ENCODE measurements around the gene PPP5C.
"Not testable (repeated sequence)": the region's sequence is repeated elsewhere in the genome, so short reads cannot be mapped to it uniquely, and the experiment has no call there.

PPP5C gene

DNA sequence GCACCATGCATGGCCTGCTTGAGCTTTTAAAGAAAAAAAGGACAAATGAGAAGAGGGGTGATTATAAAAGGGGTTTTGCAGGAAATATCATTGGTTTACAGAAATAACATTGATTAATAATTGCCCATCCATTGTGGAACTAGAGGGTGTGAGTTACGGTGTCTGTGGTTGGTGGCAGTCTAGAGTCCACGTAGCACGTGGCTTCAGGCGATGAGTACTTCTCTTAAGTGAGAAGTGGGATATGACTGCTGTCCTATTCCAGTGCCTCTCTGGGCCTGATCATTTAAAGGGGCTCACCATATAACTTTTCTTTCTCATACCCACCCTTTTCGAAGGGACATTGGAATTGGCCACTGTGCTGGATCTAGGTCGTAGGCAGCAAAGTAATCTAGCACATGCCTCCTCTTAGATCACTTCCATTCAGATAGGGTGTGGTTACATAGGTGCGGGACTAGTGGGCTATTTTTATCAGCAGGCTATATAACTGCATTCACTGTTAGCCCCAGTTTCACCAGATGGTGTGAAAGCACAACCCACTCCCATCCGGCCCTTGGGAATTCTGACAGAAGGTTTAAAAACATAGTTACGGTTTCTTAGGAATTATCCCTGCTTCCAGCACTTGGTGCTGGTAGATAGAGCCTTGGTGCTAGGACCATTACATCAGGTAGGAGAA is 19.9 kb downstream of the PPP5C start:
- DNase-seq, result no peak

DNA sequence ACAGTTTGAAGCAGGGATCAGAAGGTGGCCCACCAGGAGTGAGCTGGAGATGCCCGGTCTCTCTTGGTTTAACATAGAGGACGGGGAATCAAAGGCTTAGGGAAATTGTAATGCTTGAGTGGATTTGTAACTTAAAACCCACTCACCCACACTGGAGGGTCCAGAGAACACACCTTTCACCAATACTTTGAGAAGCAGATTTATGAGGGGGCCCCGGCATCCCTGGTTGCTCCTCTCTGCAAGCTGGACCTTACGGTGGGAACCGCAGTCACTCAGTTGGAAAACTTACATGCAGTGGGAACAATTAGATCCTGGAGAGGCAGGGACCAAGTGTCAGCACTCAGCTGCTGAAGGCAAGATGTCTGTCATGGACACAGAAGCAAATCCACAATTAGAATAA is 20.5 kb downstream of the PPP5C start:
- DNase-seq, result no peak

DNA sequence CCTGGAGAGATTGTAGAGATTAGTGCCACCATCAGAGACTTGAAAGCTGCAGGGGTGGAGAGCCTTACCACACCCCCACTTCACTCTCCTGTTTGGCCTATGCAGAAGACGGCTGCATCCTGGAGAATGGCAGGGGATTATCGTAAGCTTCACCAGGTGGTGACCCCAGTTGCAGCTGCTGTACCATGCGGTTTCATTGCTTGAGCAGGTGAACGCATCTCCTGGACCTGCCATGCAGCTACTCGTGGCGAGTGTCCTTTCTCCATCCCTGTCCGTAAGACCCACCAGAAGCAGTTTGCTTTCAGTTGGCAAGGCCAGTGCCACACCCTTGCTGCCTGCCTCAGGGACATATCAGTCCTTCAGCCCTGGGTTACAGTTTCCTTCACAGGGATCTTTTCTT is 21.2 kb downstream of the PPP5C start:
- DNase-seq, result no peak

DNA sequence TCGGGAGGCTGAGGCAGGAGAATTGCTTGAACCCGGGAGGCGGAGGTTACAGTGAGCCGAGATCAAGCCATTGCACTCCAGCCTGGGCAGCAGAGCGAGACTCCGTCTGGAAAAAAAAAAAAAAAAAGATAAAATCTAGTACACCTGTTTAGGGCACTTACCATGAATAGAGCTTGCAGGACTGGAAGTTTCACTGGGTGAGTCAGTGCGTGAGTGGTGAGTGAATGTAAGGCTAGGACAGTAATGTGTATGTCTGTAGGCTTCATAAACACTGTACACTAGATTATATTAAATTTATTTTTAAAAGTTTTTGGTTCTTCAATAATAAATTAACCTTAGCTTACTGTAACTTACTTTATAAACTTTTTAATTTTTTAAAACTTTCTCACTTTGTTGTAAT is 22.9 kb downstream of the PPP5C start:
- no peak for DNase-seq

DNA sequence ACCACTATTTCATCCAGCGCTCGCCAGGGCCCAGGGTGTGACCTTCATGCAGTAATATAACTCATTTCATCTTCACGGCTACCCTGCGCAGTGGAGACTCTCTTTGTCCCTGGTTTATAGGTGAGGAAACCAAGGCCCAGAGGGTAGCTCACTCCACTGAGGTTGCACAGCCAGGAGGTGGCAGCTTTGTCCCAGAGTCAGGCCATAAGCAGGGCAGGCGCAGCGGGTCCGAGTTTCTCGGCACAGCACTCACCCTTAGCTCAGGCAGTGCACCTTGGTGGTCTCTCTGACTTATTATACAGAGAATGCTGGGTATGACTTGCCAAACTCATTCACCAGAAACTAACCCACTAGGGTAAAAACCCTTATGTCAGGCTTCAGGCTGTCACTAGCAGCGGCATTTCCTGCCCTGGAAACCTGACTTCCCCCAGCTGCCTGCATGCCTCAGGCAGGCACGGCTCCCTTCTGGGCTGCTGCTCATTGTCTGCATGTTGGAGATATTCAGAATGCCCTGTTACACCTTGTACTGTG is 24.5 kb downstream of the PPP5C start:
- no peak for DNase-seq

DNA sequence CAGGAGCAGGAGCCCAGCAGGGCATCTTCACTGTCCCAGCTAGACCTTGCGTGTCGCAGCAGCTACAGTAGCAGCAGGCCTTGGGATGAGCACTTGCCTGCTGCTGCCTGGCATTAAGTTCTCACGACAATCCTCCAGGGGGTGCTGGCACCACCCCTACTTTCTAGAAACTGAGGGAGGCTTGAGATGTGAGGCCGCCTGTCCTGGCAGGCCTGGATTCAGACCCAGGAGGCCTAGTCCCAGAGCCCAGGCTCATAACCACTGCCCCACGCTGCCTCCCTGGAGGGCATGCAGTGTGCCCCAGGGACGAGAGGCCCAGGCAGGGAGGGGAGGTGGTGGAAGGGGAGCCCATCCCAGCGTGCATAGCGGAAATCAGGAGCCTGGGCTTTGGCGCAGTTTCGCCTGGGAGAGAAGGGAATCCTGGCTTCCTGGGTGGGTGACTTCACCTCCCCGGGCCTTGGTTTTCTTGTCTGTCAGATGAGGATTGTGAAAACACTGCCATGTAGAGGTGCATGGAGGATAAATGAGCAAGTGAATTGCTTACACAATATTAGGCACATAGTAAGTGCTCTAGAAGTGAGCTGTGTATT is 26.1 kb downstream of the PPP5C start:
- DNase-seq, result peak; percentile 26

DNA sequence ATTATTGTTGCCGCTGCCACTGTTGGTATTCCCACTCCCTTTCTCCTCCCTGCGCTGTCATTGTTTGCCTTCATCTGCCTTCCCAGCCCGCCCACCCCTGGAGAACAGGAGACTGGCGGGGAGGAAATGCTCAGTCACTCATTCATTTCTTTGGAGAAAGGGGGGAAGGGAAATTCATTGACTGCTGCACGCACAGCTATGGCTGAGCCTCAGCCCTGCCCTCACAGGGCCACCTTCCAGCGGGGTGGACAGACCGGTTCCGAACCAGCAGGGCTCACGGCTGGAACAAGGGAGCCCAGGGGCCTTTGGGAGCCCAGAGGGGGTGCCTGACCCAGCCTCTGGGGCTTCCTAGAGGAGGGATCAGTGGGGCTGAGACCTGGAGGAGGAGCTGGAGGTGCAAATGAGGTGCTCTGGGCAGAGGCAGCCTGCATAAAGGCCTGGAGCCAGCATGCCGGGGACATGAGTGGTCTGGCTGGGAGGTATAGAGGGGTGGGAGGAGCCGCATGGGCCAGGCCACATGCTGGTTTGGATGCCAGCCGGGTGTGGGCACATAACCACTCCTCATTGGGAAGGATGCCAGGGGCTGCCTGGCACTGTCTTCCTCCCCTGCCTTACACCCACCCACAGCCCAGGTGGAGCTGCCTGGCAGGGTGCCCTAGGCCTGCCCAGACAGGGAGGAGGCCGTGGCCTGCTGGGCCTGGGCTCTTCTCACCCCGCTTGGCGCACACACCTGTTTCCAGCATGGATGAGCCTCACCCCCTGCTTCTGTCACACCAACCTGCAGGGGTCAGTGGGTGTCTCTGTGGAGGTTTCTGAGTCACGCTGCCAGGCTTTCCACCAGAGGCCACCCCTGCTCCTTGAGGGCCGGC is 26.8 kb downstream of the PPP5C start:
- peak; percentile 88 for DNase-seq

DNA sequence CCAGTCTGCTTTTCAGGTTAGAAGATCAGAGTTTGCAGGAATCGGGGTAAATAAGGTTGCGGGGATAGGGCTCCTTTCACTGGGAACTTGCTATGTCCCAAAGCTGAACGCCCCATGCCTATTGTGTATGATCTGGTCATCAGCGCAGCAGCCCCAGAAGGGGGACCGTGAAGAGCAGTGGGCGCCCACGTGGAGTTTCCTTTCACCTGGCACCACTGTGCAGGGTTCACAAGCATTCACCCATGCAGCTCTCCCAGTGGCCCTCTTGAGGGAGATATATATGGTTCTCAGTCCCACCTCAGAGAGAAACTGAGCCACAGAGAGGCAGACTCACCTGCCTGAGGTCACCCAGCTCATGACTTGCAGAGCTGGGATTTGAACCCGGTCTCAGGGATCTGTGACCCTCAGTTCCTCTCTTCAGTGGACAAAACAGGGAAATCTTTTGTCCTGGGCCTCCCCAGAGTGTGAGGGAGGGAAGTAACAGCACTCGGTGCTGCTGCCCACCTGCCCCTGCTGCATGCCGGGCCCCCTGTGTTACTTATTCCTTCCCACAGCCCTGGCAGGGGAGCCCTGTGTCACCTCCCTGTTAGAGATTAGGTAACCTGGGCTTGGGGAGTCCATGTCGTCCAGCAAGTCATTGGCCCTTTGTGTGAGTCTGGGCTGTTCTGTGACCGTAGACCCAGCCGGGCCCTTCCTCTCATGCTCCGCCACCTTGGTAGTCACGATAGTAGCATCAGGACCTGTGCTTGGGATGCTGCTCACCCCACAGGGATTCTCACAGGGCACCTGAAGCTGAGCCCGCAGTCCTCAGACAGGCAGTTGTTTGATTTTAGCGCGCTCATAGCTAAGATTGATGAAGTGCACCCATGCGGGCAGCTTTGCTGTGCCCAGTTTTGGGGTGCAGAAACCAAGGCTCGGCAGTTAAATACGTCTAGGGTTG is 27.9 kb downstream of the PPP5C start:
- no peak for DNase-seq

DNA sequence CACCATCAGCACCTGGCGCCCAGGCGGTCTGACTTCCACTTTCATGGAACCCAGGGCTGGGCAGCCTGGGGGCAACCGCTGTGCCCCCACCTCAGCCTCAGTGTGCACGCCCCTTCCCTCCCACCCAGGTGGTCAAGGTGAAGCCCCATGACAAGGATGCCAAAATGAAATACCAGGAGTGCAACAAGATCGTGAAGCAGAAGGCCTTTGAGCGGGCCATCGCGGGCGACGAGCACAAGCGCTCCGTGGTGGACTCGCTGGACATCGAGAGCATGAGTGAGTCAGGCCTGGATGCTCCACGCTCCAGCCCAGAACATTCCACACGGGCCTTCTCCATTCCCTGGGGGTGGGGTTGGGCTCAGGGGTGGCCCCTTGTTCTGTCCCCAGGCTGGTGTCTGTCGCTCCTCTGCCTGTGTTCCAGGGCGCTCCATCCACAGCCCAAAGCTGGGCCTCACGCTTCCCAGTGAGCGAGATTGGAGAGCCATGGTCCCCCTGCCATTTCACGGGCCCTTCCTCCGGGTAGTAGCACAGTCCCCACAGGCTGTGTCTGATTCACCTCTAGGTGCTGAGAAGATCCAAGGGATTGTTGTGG is 28.7 kb downstream of the PPP5C start:
- not testable (repeated sequence) for DNase-seq

DNA sequence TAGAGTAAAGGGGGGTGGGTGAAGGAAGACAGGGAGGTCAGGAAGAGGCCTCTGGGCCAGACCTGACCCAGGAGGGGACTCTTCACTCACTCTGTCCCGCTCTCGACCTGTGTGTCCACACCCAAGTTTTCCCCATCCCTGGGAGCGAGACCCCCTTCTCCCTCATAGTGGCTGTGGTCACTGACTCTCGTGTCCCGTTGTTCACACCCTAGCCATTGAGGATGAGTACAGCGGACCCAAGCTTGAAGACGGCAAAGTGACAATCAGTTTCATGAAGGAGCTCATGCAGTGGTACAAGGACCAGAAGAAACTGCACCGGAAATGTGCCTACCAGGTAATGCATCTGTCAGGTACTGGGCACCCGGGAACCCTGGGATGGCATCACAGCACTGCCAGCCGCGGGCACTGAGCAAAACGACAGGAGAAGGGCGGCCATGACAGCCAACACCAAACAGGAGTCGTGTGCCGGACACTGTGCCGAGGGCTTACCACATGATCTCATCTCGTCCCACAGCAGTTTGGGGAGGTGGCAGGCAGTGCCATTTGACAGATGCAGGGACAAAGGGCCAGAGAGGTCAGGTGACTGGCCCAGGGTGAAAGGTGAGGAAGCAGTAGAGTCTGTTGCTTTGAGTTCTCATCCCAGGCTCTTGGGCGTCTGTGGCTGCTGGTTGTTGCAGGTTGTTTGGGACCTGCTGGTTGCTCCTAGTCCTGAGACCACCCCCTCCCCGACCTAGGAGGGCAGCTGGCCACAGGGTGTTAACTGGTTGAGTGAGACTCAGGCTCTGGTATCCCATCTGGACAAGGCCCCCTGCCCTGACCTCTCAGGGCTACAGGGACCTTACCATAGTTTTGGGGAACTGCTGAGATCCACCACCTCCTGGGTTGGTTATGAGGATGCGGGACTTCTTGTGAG is 29.6 kb downstream of the PPP5C start:
- DNase-seq, result no peak

DNA sequence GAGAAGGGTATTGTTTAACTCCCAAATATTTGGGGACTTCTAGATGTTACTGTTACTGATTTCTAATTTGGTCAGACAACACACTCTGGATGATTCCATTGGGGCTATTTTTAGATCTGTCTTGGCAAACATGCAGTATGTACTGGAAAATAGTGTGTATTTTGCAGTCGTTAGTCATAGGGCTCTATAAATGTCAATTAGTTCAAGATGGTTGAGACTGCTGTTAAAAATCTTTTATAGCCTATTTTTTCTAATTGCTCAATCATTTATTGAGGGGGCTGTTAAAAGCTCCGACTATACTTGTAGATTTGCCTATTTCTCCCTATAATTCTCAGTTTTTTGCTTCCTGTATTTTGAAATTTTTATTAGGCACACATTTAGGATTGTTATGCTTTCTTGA is 31.4 kb downstream of the PPP5C start:
- DNase-seq, result no peak

DNA sequence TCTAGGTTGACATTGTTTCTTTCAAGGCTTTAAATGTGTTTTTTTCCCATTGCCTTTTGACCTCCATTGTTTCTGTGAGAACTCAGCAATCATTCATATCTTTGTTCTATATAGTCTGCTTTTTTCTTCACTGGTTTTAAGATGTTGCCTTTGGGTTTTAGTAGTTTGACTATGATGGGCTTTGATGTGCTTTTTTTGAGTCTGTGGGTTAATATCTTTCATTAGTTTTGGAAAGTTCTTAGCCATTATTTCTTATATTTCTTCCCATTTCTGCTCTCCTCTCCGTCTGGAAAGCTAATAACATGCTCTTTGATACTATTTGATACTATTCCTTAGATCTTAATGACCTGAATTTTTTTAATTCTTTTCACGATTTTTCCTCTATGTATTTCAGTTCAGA is 33.8 kb downstream of the PPP5C start:
- no peak for DNase-seq

DNA sequence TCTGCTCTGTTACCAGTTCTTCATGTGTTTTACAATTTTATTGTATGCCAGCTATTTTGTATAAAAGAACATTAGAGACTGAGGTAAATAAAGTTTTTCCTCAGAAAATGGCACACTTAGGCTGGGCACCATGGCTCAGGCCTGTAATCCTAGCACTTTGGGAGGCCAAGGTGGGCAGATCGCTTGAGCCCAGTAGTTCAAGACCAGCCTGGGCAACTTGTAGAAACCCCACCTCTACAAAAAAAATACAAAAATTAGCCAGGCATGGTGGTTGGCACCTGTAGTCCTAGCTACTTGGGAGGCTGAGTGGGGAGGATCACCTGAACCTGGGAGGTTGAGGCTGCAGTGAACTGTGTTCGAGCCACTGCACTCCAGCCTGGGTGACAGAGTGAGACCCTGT is 34.5 kb downstream of the PPP5C start:
- no peak for DNase-seq

DNA sequence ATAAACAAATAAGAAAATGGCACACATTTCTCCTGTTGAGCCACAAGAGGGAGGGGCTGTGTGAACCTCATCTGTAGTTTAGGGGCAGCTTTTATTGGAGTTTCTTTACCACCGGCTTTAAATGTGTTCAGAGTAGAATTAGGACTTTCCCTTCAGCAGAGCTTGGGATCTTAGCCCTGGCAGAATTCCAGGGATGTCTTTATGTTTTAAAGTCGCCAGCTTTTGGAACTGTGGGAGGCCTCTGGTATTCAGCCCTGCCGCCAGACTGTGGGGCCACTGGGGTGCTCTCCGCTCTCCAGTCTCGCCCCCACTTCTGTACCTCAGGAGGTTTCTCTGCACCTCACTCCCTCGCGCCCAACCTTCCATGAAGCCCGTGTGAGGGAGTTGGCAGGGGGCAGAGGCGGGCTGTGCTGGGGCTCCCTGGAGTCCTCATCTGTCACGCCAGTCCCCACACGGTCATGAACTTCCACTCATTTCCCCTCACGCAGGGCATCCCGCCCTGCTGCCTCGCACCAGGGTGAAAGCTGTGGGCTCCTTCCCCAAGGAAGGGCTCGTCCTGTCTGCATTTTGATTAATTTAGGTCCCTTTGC is 35.0 kb downstream of the PPP5C start:
- no peak for DNase-seq

DNA sequence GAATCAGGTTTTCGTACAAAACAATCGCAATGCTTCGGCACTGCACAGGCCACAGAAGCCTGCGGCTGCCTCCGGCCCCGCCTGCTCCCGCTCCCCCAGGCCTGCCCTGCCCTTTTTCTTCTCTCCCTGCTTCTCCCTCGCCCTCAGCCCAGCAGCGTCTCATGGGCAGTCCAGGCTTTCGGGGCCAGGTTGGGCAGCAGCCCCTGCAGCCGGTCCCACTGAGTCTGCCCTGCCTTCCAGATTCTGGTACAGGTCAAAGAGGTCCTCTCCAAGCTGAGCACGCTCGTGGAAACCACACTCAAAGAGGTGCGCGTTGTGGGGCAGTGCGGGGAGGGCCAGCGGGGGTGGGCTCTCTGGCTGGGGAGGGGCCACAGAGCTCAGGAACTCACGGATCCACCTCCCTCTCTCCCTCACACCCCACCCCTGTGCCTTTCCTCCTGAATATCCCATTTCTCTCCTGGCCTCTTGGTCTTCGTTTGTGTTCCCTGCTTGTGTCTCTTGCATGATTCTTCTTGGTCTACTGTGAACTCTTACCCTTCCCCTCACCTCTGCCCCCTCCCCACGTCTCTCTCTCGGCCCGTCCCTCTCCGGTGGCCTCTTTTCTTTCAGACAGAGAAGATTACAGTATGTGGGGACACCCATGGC is 36.4 kb downstream of the PPP5C start:
- DNase-seq, result no peak

DNA sequence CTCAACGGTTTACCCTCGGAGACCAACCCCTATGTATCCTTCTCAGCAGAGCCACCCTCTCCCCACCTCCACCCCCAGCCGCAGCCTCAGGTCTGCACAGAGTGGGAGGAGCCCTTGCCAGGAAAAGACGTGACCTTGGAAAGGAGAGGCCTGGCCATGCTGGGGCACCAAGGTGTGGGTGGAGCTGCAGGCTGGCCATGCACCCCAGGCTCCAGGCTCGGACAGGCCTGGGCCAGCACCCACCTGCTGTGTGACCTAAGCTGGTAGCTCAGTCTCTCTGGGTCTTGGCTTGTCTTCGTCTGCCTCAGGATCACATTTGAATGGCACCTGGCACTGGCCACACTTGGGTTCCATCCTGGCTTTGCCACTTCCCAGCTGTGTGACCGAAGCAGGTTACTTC is 37.0 kb downstream of the PPP5C start:
- DNase-seq, result no peak

DNA sequence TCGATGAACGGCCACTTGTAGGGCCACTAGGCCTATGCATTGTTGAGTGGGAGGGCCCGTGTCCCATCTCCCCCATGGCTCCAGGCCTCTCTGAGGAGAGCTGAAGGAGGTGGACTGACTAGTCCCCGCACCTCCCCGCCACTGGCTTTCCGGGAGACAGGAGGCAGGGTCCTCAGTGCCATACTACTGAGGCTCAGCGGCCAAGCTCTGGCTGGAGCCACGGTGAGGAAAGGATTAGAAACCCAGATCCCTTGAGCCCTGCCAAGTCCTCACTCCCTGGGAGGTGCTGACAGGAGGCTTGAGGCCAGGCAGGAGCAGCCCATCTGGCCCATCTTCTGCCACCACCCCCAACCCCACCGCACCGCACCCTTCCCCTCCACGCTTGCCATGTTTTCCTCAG is 37.5 kb downstream of the PPP5C start:
- DNase-seq, result no peak

DNA sequence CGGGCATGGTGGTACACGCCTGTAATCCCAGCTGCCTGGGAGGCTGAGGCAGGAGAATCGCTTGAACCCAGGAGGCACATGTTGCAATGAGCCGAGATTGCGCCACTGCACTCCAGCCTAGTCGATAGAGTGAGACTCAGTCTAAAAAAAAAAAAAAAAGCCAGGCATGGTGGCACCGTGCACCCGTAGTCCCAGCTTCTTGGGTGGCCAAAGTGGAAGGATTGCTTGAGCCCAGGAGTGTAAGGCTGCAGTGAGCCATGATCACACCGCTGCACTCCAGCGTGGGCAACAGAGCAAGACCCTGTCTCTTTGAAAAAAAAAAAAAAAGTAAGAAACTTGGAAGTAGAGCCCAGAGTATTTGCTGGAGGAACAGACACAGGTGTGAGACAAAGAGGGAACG is 38.7 kb downstream of the PPP5C start:
- no peak for DNase-seq

DNA sequence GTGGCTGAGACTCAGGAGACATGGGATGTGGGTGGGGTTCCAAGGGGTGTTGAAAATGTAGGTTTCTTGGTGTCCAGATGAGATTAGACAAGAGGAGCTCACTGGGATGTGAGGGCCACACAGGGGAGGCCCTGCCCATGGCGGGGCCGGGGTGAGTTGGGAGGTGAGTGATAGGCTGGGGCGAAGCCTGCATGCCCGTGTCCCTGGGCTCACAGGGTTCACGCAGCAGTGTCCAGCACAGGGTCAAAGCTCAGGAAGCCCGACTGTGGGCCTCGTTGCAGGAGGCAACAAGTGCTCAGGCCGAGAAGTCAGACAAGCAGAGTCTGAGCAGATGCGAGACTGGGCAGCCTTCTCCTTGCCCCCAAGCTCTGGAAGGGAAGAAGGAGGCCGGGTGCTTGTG is 39.3 kb downstream of the PPP5C start:
- DNase-seq, result no peak

DNA sequence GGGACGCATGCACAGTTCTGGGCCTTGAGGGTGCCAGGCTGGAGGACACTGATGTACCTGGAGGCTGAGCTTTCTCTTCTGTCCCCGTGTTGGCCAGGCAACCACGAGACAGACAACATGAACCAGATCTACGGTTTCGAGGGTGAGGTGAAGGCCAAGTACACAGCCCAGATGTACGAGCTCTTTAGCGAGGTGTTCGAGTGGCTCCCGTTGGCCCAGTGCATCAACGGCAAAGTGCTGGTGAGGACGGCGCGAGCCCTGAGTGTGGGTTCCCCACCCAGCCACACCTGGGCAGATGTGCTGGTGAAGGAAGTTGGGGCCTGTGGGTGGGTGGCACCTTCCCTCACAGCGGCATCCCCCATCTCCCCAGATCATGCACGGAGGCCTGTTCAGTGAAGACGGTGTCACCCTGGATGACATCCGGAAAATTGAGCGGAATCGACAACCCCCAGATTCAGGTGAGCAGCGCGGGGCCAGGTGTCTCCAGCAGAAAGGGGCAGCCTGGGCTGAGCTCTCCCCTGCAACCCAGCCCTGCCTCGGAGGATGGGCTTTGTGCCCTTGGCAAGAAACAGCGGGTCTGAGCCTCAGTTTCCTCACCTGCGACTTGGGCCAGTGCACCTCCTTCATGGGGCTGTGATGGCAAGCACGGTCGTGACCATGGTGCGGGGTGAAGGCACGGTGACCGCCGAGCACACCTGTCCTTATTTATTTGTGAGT is 40.3 kb downstream of the PPP5C start:
- DNase-seq, result no peak
